GM12874 (cell line): ENCODE data around the gene ZNF581.

ENCODE experiments used
- TF ChIP-seq, protein P1 (sequence below): IDR thresholded peaks from 2 replicates; pipeline ENCODE4 v1.5.1; 2011; ENCODE audit warnings: low read depth, mild to moderate bottlenecking, control low read depth, low read length, moderate library complexity; ENCODE audit not compliant: insufficient read depth

ZNF581 gene

DNA sequence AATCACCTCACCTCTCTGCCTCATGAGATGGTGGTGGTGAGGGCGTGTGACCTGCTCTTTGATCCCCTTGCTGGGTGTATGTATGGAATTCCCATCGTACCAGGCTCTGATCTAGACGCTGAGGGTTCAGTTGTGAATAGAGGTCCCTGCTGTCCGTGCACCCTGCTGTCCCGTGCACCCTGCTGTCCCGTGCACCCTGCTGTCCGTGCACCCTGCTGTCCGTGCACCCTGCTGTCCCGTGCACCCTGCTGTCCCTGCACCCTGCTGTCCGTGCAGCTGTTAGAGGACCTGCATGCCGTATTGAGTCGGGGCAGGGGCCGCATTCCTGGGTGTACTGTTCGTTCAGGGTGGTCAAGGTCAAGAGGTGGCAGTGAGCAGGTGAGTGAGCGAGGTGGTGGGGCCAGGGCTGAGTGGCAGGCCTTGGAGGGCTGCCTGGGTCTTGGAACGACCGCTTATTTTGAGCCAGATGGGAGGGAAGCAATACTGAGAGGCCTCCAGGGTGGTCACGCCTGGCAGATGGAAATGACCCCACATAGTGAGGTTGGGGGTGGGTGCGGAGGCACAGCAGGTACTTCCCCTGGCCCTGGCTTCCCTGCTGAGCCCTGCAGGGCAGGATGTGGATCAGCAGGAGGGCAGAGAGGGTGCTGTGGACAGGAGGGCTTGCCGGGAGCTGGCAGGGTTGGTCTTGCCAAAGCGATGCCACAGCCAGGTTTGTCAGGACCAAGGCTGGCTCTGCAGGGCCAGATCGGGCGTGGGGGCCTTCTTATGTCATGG lies 27.0 kb downstream of the ZNF581 start:
- TF ChIP-seq, protein P1, sequence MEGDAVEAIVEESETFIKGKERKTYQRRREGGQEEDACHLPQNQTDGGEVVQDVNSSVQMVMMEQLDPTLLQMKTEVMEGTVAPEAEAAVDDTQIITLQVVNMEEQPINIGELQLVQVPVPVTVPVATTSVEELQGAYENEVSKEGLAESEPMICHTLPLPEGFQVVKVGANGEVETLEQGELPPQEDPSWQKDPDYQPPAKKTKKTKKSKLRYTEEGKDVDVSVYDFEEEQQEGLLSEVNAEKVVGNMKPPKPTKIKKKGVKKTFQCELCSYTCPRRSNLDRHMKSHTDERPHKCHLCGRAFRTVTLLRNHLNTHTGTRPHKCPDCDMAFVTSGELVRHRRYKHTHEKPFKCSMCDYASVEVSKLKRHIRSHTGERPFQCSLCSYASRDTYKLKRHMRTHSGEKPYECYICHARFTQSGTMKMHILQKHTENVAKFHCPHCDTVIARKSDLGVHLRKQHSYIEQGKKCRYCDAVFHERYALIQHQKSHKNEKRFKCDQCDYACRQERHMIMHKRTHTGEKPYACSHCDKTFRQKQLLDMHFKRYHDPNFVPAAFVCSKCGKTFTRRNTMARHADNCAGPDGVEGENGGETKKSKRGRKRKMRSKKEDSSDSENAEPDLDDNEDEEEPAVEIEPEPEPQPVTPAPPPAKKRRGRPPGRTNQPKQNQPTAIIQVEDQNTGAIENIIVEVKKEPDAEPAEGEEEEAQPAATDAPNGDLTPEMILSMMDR = no peak

DNA sequence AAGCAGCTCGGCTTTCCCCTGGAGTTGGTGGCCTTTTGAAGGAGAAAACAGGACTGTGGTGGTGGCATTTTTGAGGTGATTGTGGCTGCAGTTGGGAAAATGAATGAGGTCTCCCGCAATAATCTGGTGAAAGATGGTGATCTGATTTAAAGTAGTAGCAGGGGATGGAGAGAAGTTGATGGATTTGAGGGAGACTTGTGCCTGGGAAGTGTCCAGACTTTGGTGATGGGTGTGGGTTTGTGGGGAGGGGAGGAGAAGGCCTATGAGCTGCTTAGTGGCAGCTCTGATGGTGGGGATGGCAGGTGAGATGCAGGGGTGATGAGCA lies 27.6 kb downstream of the ZNF581 start:
- TF ChIP-seq, protein P1 = no peak

DNA sequence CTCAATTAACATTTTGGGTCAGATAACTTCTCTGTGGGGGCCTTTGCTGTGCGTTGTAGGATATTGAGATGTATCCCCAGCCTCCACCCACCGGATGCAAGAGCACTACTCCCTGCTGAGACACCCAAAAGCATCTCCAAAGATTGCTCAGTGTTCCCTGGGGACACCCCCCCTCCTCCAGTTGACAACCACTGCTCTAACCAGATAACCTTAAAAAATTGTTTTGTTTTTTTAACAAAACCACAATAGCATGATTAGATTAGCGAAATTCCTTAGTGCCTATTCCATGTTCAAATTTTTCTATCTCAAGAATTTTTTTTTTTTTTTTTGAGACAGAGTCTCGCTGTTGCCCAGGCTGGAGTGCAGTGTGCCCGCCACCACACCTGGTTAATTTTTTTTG lies 29.0 kb downstream of the ZNF581 start:
- TF ChIP-seq, protein P1 = no peak

DNA sequence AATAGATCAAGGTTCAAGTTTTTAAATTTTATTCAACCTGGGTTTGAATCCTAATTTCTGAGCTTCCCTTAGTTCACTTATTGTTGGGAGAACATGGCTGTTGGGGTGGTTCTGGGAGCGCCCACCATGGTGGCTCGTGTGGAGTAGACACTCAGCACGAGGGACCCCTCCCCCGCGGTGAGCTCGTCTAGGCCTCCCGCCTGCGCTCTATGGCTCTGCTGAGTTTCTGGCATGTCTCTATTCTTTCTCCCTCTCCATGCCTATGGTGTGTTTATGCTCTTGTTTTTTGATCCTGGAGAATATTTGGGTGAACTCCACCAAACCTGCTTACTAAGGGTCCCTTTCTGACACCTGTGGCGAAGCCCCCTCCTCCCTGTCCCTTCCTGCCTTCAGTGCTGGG lies 30.0 kb downstream of the ZNF581 start:
- TF ChIP-seq, protein P1 = no peak

DNA sequence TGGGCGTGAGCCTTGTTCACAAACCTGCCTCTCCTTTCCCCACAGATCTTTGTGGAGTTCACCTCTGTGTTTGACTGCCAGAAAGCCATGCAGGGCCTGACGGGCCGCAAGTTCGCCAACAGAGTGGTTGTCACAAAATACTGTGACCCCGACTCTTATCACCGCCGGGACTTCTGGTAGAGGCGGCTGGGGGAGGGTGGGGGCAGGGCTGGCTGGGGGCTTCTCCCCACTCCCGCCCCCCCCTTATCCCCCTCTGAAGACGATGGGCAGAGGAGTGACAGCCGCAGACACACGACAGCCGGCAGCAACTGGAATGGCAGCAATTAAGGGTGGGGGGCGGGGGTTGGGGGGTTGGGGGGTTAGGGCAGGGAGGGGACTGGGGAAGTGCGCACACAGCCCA lies 30.4 kb downstream of the ZNF581 start:
- TF ChIP-seq, protein P1 = no peak

DNA sequence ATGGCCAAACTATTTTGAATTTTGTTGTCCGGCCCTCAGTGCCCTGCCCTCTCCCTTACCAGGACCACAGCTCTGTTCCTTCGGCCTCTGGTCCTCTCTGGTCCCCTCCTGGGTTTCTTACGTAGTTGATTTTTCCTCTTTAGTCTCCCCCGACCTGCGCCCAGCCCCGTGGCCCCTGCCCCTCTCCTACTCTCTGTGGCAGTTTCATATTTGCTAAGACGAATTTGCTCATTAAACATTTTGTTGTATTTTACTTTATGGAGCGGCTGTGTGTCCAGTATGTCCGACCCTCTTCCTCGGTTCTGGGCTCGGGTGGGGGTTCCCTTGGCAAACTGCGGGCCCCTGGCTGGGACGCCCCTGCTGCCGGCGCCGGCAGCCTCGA lies 31.0 kb downstream of the ZNF581 start:
- TF ChIP-seq, protein P1 = no peak

DNA sequence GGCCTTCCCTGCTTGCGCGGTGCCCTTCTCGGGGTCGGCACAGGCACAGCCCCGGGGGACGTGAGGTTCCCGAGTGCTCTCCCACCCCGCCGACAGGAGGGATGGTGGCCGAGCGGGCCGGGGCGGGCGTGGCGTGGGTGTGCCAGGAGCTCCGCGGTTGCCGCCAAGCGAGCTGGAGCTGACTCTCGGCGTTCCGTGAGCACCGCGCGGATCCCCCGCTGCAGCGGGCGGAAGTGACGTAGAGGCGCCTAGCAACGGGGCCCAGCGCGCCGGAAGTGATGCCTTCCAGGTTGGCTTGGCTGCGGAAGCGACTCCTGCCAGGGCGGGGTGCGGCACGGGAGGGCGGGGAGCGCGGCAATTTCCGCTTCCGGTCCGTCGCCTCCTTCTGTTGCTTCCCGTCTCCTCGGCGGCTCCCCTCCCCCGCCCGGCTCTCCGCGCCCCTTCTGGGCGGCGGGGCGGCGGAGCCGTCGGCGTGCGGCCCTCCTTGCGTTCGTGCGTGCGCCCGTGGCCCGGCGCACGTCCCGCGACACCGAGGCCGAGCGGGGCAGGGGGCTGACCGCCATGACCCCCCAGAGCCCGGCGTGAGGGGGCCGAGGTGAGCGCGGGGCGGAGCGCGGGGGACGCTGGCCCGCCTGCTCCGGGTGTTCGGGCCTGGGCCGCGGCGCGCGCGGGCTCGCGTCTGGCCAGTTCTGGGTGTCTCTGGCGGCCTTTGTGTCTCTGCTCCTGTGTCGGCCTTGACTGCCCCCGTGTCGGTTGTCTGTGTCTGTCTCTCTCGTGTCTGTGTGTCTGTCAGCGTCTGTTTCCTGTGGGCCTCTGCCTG lies 31.6 kb downstream of the ZNF581 start, which contains the start of gene EPN1:
EPN1 (plus strand) TSS at position 386 of the 820 bp plus-strand sequence. CDS start 3,402 bp downstream, outside the sequence.
- TF ChIP-seq, protein P1 = no peak
